Stimulated activated CD8-positive, alpha-beta memory T cell treated with anti-CD3 and anti-CD28 coated beads, Interleukin-7, amount 100 ng/mL, for 1 hour (primary cell): Measurements from ENCODE around the gene SCRN1.

ENCODE experiments used
- DNase-seq, 2 donors: peaks; one replicate each; pipeline ENCODE4 v3.0.0-alpha.2; 2020; ENCODE audit warnings: low read depth in 2 of 2

The SCRN1 gene

GRCh38 chr7:29989257-29989995 is at the start of gene SCRN1:
Gene SCRN1, minus strand, starts transcription at chr7:29989801. Its CDS starts 20,734 bp downstream, at chr7:29969067.
- DNase-seq = no peak

- DNase-seq = no peak
These were observed 48.8 kb upstream of the SCRN1 start for GRCh38 chr7:30038196-30038980.

- DNase-seq = no peak
These were observed 46.6 kb upstream of the SCRN1 start for GRCh38 chr7:30036220-30036619.

- no peak for DNase-seq
These were observed 44.9 kb upstream of the SCRN1 start for GRCh38 chr7:30034501-30034900.

- DNase-seq = no peak
These were observed 42.9 kb upstream of the SCRN1 start for GRCh38 chr7:30032310-30033125.

GRCh38 chr7:30029696-30030095 is 40.1 kb upstream of the SCRN1 start:
- DNase-seq = no peak

- no peak for DNase-seq
These were observed 39.4 kb upstream of the SCRN1 start for GRCh38 chr7:30028749-30029635.

GRCh38 chr7:30028216-30028748 is 38.7 kb upstream of the SCRN1 start, which contains the start of gene PLEKHA8:
Gene PLEKHA8, plus strand, starts transcription at chr7:30028412. Its CDS starts 351 bp downstream, at chr7:30028763.
- DNase-seq = peak; percentile 79 to 85

- no peak for DNase-seq
These were observed 38.2 kb upstream of the SCRN1 start for GRCh38 chr7:30027740-30028215.

GRCh38 chr7:30027065-30027456 is 37.5 kb upstream of the SCRN1 start:
- no peak for DNase-seq

GRCh38 chr7:30026229-30027064 is 36.8 kb upstream of the SCRN1 start, which contains the start of gene FKBP14:
Gene FKBP14, minus strand, starts transcription at chr7:30026702. Its CDS starts 194 bp downstream, at chr7:30026508.
- DNase-seq = peak; percentile 75 to 83

GRCh38 chr7:30023524-30023923 is 33.9 kb upstream of the SCRN1 start:
- DNase-seq = no peak

GRCh38 chr7:30022991-30023390 is 33.4 kb upstream of the SCRN1 start:
- no peak for DNase-seq

GRCh38 chr7:30020535-30020934 is 30.9 kb upstream of the SCRN1 start:
- DNase-seq = no peak

GRCh38 chr7:30019960-30020359 is 30.4 kb upstream of the SCRN1 start:
- DNase-seq = no peak

- DNase-seq = no peak
These were observed 29.8 kb upstream of the SCRN1 start for GRCh38 chr7:30019387-30019786.

GRCh38 chr7:30018451-30018850 is 28.9 kb upstream of the SCRN1 start:
- DNase-seq = no peak

- no peak for DNase-seq
These were observed 23.2 kb upstream of the SCRN1 start for GRCh38 chr7:30012757-30013156.

GRCh38 chr7:30010021-30010420 is 20.4 kb upstream of the SCRN1 start:
- DNase-seq = no peak

- DNase-seq = no peak
These were observed 15.9 kb upstream of the SCRN1 start for GRCh38 chr7:30005464-30005863.
